Activated naive CD8-positive, alpha-beta T cell treated with anti-CD3 and anti-CD28 coated beads, Interleukin-2, amount 50 U/mL, for 24 hours (primary cell): ENCODE data around the gene ATP6V0C.
A peak's percentile ranks its signal among the peaks of the same experiment; 100 is the strongest.
"Not testable (repeated sequence)": the region's sequence is repeated elsewhere in the genome, so short reads cannot be mapped to it uniquely, and the experiment has no call there.

Source experiments
- ATAC-seq: fragments of 150-1000 bp; cut with Tn5 transposase; one replicate; pipeline ENCODE4 v1.10.0; 2021
- DNase-seq: peaks from one replicate; pipeline ENCODE4 v3.0.0; 2021
- H3K27ac Mint-ChIP-seq: one replicate; pipeline ENCODE4 v1.8.0; 2021; ENCODE audit warnings: mild to moderate bottlenecking, mixed read lengths
- H3K27me3 Mint-ChIP-seq: one replicate; pipeline ENCODE4 v1.8.0; 2021; ENCODE audit warnings: mixed read lengths
- H3K36me3 Mint-ChIP-seq: one replicate; pipeline ENCODE4 v1.8.0; 2021; ENCODE audit warnings: low read depth, mixed read lengths
- H3K4me1 Mint-ChIP-seq: one replicate; pipeline ENCODE4 v1.8.0; 2021; ENCODE audit warnings: mixed read lengths
- H3K4me3 Mint-ChIP-seq: one replicate; pipeline ENCODE4 v1.8.0; 2021; ENCODE audit warnings: mild to moderate bottlenecking, moderate library complexity, mixed read lengths
- H3K9me3 Mint-ChIP-seq: one replicate; pipeline ENCODE4 v1.8.0; 2021; ENCODE audit warnings: mixed read lengths

Gene ATP6V0C

DNA sequence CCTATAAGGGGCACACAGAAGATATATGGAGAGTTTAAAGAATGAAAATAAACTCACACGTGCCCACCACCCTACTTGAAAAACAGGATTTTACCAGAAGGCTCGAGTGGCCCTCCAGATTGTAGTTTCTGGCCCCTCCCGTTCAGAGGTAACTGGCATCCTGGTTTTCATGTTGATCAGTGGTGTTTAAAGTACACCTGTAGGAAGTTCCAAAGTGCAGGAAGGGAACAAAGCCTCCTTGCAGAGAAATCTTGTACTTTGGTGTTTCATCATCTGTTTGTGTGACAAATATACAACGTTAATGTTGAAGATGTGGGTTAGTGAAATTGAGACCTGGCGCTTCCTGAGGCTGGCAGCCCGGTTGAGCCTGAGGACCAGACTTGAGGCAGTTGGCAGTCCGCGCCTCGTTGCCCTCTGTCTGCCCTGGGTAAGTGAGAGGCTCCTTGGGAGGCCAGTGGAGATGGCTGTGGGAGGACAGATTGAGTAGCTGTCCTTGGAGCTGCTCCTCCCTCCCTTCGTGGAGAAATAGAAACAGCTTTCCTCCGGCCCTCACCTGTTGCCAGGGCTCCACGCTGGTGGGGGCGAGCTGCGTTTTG, 36.6 kb downstream of the ATP6V0C start:
- not testable (repeated sequence) for H3K27me3 Mint-ChIP-seq, H3K4me3 Mint-ChIP-seq, H3K9me3 Mint-ChIP-seq, H3K36me3 Mint-ChIP-seq, DNase-seq, H3K27ac Mint-ChIP-seq, ATAC-seq, H3K4me1 Mint-ChIP-seq

GRCh38 chr16:2551420-2551889, 37.7 kb downstream of the ATP6V0C start:
- H3K27me3 Mint-ChIP-seq, H3K9me3 Mint-ChIP-seq, H3K27ac Mint-ChIP-seq, DNase-seq, H3K36me3 Mint-ChIP-seq, H3K4me3 Mint-ChIP-seq, H3K4me1 Mint-ChIP-seq, ATAC-seq: not testable (repeated sequence)

DNA sequence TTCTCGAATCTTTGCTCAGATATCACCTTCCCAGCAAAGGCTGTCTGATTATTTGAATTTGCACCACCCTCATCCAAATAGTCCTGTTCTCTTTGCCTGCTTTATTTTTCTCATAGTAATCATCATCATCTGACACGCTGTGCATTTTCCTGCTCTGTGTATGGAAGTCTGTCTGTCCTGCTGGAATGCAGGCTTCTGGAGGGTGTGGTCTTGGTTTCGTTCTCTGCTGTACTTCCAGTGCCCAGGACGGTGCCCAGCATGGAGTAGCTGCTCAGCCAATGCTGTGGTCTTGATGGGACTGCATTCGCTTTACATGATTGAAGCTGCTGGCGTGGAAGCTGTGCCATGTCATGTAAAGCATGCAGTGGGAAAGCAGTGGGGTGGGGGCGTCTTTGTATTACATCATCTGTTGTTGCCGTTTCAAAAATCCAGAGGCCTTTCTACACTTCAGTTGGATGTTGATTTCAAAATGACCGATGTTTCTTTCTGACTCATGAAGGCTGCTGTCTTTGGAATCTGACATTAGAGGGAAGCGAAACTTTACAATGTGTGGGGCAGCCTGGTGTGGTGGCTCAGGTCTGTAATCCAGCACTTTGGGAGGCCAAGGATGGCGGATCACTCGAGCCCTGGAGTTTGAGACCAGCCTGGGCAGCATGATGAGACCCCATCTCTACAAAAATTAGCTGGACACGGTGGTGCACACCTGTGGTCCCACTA, 41.1 kb downstream of the ATP6V0C start:
- not testable (repeated sequence) for DNase-seq, H3K27ac Mint-ChIP-seq, H3K36me3 Mint-ChIP-seq, H3K4me1 Mint-ChIP-seq, H3K27me3 Mint-ChIP-seq, ATAC-seq, H3K4me3 Mint-ChIP-seq, H3K9me3 Mint-ChIP-seq

GRCh38 chr16:2557150-2557549, 43.4 kb downstream of the ATP6V0C start:
- H3K27ac Mint-ChIP-seq, H3K4me1 Mint-ChIP-seq, DNase-seq, H3K4me3 Mint-ChIP-seq, H3K36me3 Mint-ChIP-seq, H3K27me3 Mint-ChIP-seq, H3K9me3 Mint-ChIP-seq, ATAC-seq: not testable (repeated sequence)

- not testable (repeated sequence) for H3K27ac Mint-ChIP-seq, H3K4me1 Mint-ChIP-seq, DNase-seq, H3K36me3 Mint-ChIP-seq, H3K4me3 Mint-ChIP-seq, H3K9me3 Mint-ChIP-seq, H3K27me3 Mint-ChIP-seq, ATAC-seq
These were observed 46.5 kb downstream of the ATP6V0C start for GRCh38 chr16:2560131-2560797.

GRCh38 chr16:2560798-2561133, 47.0 kb downstream of the ATP6V0C start:
- not testable (repeated sequence) for H3K27ac Mint-ChIP-seq, H3K4me1 Mint-ChIP-seq, H3K27me3 Mint-ChIP-seq, H3K9me3 Mint-ChIP-seq, H3K4me3 Mint-ChIP-seq, H3K36me3 Mint-ChIP-seq
- peak; percentile 71 for DNase-seq
- ATAC-seq, result peak; percentile 93

DNA sequence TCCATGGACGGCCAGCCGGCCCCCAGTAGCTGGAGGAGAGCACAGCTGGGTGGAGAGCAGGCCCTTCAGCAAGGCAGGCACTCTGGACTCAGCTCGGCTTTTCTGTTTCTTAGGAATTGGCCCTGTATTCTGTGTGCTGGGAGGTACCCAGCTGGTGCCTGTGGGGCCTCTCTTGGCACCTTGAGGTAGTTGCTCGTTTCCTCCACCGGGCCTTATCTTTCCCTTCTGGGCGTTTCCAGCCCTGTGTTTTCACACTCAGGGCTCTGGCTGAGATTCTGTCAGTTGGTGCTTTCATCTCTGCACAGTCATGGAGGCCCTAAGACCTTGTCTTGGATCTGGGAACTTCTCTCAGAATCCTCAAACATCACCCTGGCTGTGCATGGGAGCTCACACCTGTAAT, 53.8 kb downstream of the ATP6V0C start:
- H3K36me3 Mint-ChIP-seq, H3K4me1 Mint-ChIP-seq, H3K4me3 Mint-ChIP-seq, ATAC-seq, H3K9me3 Mint-ChIP-seq, H3K27me3 Mint-ChIP-seq, H3K27ac Mint-ChIP-seq, DNase-seq: not testable (repeated sequence)

GRCh38 chr16:2568573-2568972, 54.8 kb downstream of the ATP6V0C start:
- not testable (repeated sequence) for H3K4me1 Mint-ChIP-seq, H3K4me3 Mint-ChIP-seq, H3K9me3 Mint-ChIP-seq, H3K27ac Mint-ChIP-seq, ATAC-seq, DNase-seq, H3K36me3 Mint-ChIP-seq, H3K27me3 Mint-ChIP-seq
